SH-SY5Y (cell line): ENCODE results near the gene SPTB.

ENCODE experiments used
- GATA2 ChIP-seq: IDR thresholded peaks from 2 replicates; pipeline ENCODE4 v1.6.1; 2011; ENCODE audit warnings: mild to moderate bottlenecking, low read depth, low read length
- GATA3 ChIP-seq: IDR thresholded peaks from 2 replicates; pipeline ENCODE4 v1.6.1; 2011; ENCODE audit warnings: low read depth, mild to moderate bottlenecking, low read length, moderate library complexity

Gene SPTB

DNA sequence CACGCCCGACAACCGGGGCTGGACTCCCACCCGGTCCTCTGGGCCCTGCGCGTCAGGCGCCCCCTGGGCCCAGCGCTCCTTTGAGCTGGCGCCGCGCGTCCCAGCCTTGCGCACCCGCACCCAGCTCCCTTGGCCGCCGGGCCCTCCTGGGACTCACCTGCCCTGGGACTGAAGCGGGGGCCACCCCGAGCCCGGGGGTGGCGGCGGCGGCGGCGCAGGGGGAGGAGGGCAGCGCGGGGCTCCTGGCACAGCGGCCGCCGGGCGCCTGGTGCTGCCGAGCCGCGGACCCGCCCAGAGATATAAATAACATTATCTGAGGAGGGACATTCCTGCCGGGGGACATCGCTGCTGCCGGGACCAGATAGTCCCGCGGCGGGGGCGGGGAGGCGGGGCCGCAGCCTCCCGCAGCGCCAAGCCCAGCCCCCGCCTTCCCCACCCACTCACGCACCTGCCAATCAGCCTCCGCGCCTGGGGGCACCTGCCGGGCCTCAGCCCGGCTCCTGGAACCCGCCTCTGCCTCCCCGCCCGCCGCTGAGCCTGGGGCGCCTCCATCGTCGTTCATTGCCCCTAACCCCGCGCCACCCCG is at the start of gene SPTB:
Gene SPTB, minus strand, starts transcription at position 273 of the 586 bp plus-strand sequence. CDS start 56,813 bp downstream, outside the sequence.
- TF ChIP-seq GATA2 (no peak), GATA3 (no peak)

DNA sequence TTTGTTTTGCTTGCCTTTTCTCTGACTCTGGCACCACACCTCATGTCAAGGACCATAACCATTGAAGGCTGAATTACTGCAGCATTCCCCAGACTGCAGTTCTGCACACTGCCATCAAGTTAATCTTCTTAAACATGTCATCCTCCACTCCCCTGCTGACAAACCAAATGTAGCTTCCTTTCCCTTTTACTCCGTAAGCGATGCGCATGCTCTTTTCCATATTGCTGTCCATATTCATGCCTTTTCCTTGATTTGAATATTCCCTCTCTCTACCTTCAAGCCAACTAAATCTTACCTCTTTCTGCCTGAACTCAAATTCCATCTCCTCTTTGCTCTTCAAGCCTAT is 49.3 kb upstream of the SPTB start:
- TF ChIP-seq GATA2 (no peak), GATA3 (no peak)

DNA sequence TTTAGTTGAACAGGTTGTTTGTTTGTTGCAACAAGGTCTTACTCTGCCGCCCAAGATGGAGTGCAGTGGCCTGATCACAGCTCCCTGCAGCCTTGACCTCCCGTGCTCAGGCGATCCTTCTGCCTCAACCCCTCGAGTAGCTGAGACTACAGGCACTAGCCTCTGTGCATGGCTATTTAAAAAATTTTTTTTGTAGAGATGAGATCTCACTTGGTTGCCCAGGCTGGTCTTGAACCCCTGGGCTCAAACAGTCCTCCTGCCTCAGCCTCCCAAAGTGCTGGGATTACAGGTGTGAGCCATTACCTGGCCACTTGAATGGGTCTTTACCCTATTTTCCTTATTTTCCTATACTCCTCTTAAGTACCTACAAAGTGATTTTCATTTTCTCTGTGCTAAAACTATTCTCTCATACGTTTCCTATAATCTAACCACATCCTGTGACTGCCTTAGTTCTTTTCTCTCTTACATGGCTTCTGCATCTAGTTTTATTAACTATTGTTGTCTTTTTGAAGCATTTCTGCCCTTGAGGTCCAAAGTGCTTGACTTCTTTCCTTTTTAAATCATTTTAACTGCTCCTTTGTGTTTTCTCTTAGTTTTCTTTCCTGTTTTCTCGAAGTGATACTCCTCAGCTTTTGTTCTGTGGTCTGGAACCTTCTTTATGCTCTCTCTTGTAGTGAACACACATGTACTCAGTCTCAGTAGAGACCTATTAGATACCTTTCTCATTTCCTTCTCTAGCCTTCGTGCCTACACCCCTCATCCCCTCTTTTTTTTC is 48.7 kb upstream of the SPTB start:
- TF ChIP-seq GATA3 (no peak), GATA2 (no peak)

DNA sequence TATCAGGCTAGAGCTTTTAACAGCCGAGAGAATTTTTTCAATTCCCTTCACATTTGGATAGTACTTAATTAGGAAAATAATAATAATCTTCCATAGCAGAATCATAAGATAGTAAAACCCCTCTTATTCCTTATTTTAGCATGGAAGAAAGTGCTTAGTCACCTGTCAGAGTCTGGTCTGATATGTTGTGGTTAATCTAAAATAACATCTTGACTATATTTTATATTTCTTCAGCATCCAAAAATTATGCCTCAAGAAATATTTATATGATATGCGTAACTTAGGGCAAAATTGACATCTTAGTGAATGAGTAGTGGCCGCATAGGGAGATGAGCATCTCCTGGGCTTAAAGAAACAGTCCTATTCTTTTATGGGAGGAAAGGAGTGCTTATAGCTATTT is 47.3 kb upstream of the SPTB start:
- TF ChIP-seq GATA3 (no peak), GATA2 (no peak)

GRCh38 chr14:64926398-64926995 is 46.8 kb upstream of the SPTB start:
- TF ChIP-seq GATA3 (no peak), GATA2 (no peak)

- TF ChIP-seq GATA2 (no peak), GATA3 (no peak)
Measured at GRCh38 chr14:64923015-64923414, 43.3 kb upstream of the SPTB start.

DNA sequence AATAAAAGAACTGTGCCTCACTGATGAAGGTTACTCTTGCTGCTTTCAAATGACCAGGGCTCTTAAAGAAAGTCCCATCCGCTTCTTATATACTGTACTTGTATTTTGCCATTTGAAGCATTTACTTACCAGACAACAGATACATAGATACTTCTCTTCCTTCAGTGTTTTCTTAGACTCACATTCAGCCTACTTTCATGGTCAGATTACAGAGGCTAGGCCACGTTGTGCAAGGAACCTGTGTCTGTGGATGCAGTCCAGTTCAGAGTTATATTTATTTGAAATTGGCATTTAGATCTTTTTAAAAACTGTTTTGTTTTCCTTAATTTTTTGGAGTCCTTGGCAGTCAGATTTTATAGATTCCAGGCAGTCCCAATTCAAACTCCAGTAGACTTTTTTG is 40.8 kb upstream of the SPTB start:
- TF ChIP-seq GATA3 (no peak), GATA2 (no peak)

GRCh38 chr14:64919618-64920017 is 39.9 kb upstream of the SPTB start:
- no peak for TF ChIP-seq GATA3
- no peak for TF ChIP-seq GATA2

- TF ChIP-seq GATA2 = no peak
- TF ChIP-seq GATA3 = no peak
Measured at GRCh38 chr14:64919215-64919614, 39.5 kb upstream of the SPTB start.

DNA sequence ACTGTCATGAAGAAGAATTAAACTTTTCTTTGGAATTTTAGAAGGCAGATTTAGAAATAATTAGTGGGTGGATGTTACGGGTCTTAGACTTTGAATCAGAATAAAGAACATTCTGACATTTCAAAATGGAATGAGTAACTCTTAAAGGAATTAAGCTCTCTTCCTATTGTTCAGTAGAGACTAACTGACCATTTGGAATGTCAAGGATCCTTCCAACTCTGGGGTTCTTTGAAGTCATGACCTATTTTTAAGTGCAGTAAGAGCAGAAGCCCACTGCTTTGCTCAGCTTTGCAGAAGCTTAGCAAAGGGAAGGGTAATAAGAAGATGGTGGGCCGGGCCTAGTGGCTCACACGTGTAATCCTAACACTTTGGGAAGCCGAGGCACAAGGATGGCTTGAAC is 38.5 kb upstream of the SPTB start:
- TF ChIP-seq GATA2 (no peak), GATA3 (no peak)

- no peak for TF ChIP-seq GATA3
- no peak for TF ChIP-seq GATA2
Measured at GRCh38 chr14:64915797-64916196, 36.1 kb upstream of the SPTB start.

- TF ChIP-seq GATA3 (no peak), GATA2 (no peak)
Measured at GRCh38 chr14:64915029-64915424, 35.3 kb upstream of the SPTB start.

DNA sequence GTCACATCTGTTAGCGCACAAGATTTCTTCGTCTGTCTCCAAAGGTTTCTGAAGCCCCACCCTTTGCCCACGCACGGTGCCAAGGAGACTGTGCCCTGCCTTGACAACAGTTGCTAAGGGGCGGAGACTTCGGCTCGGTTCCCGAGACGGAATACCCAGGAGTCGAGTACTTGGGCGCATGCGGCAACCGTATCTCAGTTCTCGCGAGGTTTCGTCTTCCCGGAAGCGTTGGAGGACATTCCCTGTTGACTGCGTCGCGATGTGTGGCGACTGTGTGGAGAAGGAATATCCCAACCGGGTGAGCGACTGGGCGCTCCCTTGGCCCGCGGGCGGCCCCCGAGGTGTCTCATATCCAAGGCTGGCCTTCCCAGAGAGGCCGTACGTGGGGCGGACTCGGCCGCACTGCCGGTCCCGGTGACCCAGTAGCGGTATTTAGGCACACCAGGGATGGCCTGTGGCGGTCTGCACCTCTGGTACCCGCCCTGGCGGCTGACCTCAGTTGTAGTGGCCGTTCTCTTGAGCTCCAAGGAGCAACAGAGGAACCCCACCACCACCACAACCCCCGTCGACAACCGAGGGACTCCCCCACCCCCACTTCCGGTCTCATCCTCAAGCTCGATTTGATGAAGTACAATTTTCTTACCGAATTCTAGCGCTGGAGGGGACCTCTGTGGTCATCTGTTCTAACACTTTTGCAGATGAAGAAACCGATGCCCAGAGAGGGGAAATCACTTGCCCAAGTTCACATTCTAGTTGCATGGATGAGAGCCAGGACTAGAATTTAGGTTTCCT is 34.7 kb upstream of the SPTB start, which contains the start of gene CHURC1:
Gene CHURC1, plus strand, starts transcription at position 219 of the 792 bp plus-strand sequence. Its CDS starts 41 bp downstream, at position 260.
- TF ChIP-seq GATA3 = no peak
- TF ChIP-seq GATA2 = no peak

DNA sequence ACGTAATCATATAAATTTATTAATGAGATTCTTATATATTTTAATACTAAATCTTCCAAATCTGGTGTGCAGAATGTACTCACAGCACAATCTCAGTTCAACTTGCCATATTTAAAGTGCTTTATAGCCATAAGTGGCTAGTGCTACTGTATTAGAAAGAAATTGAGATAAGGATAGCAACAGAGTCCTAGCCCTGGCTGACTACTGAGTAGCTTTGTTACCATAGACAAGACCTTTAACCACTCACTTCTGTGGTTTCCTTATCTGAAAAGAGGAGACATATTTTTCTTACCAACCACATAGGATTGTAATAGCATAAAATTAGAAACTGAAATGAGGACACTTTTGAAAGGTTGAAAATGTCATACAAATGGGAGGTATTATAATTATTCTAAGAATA is 32.6 kb upstream of the SPTB start:
- TF ChIP-seq GATA2 (no peak), GATA3 (no peak)
